Body of pancreas (tissue), 4 donors: Measurements from ENCODE around the gene SUGCT. TPM values are rescaled to one million over a fixed set of nuclear protein-coding genes. Genes with fewer than 3 reads are reported as not detected.

ENCODE experiments used
- ATAC-seq: fragments of 150-250 bp; one replicate; pipeline ENCODE4 v1.9.1; 2016
- DNase-seq, 4 donors: peaks; one replicate each; pipeline ENCODE4 v3.0.0-alpha.2; 2019
- H3K27ac ChIP-seq, 4 donors: fragments of 200-600 bp; sonication (generic); 1 replicate in 3 of 4; 2 replicates in 1 of 4; pipeline versions ENCODE4 v1.5.1 to v1.6.1; 2016 to 2019; ENCODE audit warnings: mild to moderate bottlenecking in 1 of 4, mixed read lengths in 1 of 4, moderate library complexity in 1 of 4
- H3K27me3 ChIP-seq, 2 donors: fragments of 200-600 bp; sonication (generic); one replicate each; pipeline ENCODE4 v1.6.0; 2016; ENCODE audit warnings: mild to moderate bottlenecking in 1 of 2
- H3K36me3 ChIP-seq, 2 donors: fragments of 200-600 bp; sonication (generic); replicated peaks in 1 of 2; 2 replicates each; pipeline ENCODE4 v1.5.1; 2016; ENCODE audit warnings: low read depth in 2 of 2; ENCODE audit not compliant: insufficient read depth in 1 of 2
- H3K4me1 ChIP-seq: fragments of 200-600 bp; sonication (generic); one replicate; pipeline ENCODE4 v1.6.0; 2016
- H3K4me3 ChIP-seq, 2 donors: fragments of 200-600 bp; sonication (generic); 1 replicate in 1 of 2; 2 replicates in 1 of 2; pipeline ENCODE4 v1.5.1; 2016 to 2019
- H3K9me3 ChIP-seq, 3 donors: fragments of 200-600 bp; sonication (generic); 1 replicate in 2 of 3; 2 replicates in 1 of 3; pipeline ENCODE4 v1.5.1; 2016
- POLR2A ChIP-seq, 3 donors: fragments of 450-650 bp; IDR thresholded peaks; one replicate each; pipeline ENCODE4 v1.6.1; 2016; ENCODE audit warnings: antibody characterized with exemption in 3 of 3, mild to moderate bottlenecking in 2 of 3
- whole genome bisulfite sequencing, 2 donors: methylation state at CpG; one replicate each; pipeline ENCODE4 v1.1.5; 2017; 5-methylcytosine and 5-hydroxymethylcytosine counted together
- intact Hi-C: fragments of 100-400 bp; cut with DNase I; formaldehyde crosslinking; loops from one replicate; pipeline ENCODE4 v1.15.1; 2023
- total RNA-seq, 2 donors: library from RNA; depleted of rRNA; stranded (reverse); fragments of >200 nt; gene quantifications; one replicate each; pipeline ENCODE4 v1.1.0, GENCODE V29; 2016
- TF ChIP-seq, protein P1 (sequence below), 7 experiments: fragments of 450-650 bp in 4 of 7; fragments of 200-600 bp in 3 of 7; sonication (generic) in 3 of 7; IDR thresholded peaks; one replicate each; pipeline ENCODE4 v1.5.1; 2016 to 2019; ENCODE audit warnings: antibody characterized with exemption in 7 of 7

Gene SUGCT
- total RNA-seq, 2 donors from 2014 or later = 0.78 to 1.3 TPM

GRCh38 chr7:40682696-40683095, 547.9 kb downstream of the SUGCT start:
- DNase-seq (no peak), ATAC-seq (no peak)
- Histone ChIP-seq H3K9me3 (no peaks in the 10 kb centered on the region), H3K27ac (no peak overlapping the region), H3K4me1 (no peaks in the 10 kb centered on the region), H3K4me3 (no peak overlapping the region), H3K36me3 (no peaks in the 10 kb centered on the region), H3K27me3 (no peaks in the 10 kb centered on the region)
- no peak for TF ChIP-seq POLR2A (IDR thresholded peaks at IDR 0.05)
- TF ChIP-seq, protein P1, sequence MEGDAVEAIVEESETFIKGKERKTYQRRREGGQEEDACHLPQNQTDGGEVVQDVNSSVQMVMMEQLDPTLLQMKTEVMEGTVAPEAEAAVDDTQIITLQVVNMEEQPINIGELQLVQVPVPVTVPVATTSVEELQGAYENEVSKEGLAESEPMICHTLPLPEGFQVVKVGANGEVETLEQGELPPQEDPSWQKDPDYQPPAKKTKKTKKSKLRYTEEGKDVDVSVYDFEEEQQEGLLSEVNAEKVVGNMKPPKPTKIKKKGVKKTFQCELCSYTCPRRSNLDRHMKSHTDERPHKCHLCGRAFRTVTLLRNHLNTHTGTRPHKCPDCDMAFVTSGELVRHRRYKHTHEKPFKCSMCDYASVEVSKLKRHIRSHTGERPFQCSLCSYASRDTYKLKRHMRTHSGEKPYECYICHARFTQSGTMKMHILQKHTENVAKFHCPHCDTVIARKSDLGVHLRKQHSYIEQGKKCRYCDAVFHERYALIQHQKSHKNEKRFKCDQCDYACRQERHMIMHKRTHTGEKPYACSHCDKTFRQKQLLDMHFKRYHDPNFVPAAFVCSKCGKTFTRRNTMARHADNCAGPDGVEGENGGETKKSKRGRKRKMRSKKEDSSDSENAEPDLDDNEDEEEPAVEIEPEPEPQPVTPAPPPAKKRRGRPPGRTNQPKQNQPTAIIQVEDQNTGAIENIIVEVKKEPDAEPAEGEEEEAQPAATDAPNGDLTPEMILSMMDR (IDR thresholded peaks at IDR 0.05) = no peak
- intact Hi-C loops = no loop called here

DNA sequence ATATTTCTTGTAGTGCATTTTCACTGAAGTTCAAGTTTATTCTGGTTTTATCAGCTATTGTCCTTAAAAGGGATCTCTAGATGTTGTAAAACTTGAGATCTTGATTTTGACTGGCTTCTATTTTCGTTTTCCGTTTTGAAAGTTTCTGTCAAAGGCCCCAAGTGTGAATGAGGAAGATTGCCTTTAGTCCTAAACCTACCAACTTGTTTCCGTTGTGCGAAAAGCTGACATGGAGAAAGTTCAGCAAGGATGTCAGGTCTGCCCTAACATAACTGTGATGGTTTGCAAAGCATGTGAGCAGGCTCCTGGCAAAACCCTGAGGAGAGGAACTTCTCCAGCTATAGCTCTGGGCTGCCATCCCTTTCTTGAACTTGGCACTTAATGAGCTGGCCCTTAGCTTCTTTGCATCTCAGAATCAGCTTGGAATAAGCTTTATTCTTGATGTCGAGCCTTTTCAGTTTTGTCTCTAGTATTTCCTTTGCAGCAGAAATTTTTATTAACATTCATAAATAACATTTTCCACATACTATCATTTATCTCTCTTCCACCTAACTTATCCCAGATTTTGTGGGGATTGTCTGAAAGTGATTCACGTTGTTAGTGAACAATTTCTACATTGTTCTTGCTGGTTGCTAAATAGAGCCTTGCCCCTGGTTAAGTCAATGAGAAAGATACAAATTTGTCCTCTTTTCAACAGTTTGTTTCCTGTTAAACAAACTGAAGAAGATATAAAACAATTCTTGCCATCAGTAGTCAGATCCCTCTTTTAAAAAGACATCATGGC, 559.4 kb downstream of the SUGCT start:
- no peak for ATAC-seq
- intact Hi-C loops = no loop called here
- DNase-seq = no peak
- H3K36me3 ChIP-seq = no peaks in the 10 kb centered on the region
- no peaks in the 10 kb centered on the region for H3K9me3 ChIP-seq
- no peaks in the 10 kb centered on the region for H3K4me1 ChIP-seq
- TF ChIP-seq POLR2A (IDR thresholded peaks at IDR 0.05) = no peak
- TF ChIP-seq, protein P1 (IDR thresholded peaks at IDR 0.05) = no peak
- 64 to 71% methylated on average over 6 of the region's 6 CpGs for WGBS, 2 donors
- H3K27ac ChIP-seq = no peak overlapping the region
- H3K27me3 ChIP-seq = no peaks in the 10 kb centered on the region
- no peak overlapping the region for H3K4me3 ChIP-seq

GRCh38 chr7:40694991-40695390, 560.2 kb downstream of the SUGCT start:
- intact Hi-C loops = no loop called here
- Histone ChIP-seq H3K4me3 (no peak overlapping the region), H3K4me1 (no peaks in the 10 kb centered on the region), H3K36me3 (no peaks in the 10 kb centered on the region), H3K9me3 (no peaks in the 10 kb centered on the region), H3K27ac (no peak overlapping the region), H3K27me3 (no peaks in the 10 kb centered on the region)
- no peak for ATAC-seq
- WGBS, 2 donors = 89 to 93% methylated on average over 3 of the region's 3 CpGs
- TF ChIP-seq, protein P1 (IDR thresholded peaks at IDR 0.05) = no peak
- no peak for TF ChIP-seq POLR2A (IDR thresholded peaks at IDR 0.05)
- DNase-seq = no peak

DNA sequence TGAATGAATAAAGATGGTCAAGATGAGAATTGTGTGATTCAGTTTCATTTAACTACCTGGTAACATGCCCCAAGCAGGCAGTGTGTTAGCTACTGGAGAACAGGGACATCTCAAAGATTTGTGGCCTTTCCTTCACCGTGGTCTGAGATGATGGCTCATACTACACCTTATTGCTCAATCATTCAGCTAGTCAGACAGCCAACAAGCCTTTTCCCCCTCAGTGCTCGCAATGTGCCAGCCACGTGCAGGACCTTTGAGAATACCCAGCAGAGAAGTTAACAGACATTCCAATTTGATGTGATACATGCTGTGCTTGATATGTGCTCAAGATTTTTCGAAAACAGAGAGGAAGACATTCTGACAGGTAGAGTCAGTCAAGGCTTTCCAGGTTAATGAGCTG, 562.8 kb downstream of the SUGCT start:
- WGBS, 2 donors = 90 to 93% methylated on average over 4 of the region's 4 CpGs
- Histone ChIP-seq H3K27me3 (no peaks in the 10 kb centered on the region), H3K4me1 (no peaks in the 10 kb centered on the region), H3K9me3 (no peaks in the 10 kb centered on the region), H3K27ac (no peak overlapping the region), H3K36me3 (no peaks in the 10 kb centered on the region), H3K4me3 (no peak overlapping the region)
- TF ChIP-seq POLR2A (IDR thresholded peaks at IDR 0.05) = no peak
- TF ChIP-seq, protein P1 (IDR thresholded peaks at IDR 0.05) = no peak
- no peak for ATAC-seq
- DNase-seq = no peak
- intact Hi-C loops = no loop called here
